Endodermal cell (in vitro differentiated cells): ENCODE results near the gene PHF12. TPM values are rescaled to one million over a fixed set of nuclear protein-coding genes. Genes with fewer than 3 reads are reported as not detected.

Experiments used
- DNase-seq: peaks from one replicate; pipeline ENCODE4 v3.0.0-alpha.2; 2017
- H3K27ac ChIP-seq: 2 replicates; pipeline ENCODE4 v1.5.1; 2013; ENCODE audit warnings: mild to moderate bottlenecking, low read depth, low read length, moderate library complexity
- H3K27me3 ChIP-seq: 2 replicates; pipeline ENCODE4 v1.6.1; 2013; ENCODE audit warnings: mild to moderate bottlenecking, low read length, moderate library complexity; ENCODE audit not compliant: insufficient read depth, control insufficient read depth, poor library complexity, severe bottlenecking
- H3K36me3 ChIP-seq: 2 replicates; pipeline ENCODE4 v1.7.0; 2013; ENCODE audit warnings: mild to moderate bottlenecking, low read length, moderate library complexity; ENCODE audit not compliant: control insufficient read depth, insufficient read depth
- H3K4me1 ChIP-seq: one replicate; pipeline ENCODE4 v1.7.0; 2013; ENCODE audit warnings: low read length; ENCODE audit not compliant: control insufficient read depth, insufficient read depth
- H3K4me3 ChIP-seq: 2 replicates; pipeline ENCODE4 v1.5.1; 2013; ENCODE audit warnings: mild to moderate bottlenecking, low read length, moderate library complexity
- H3K9ac ChIP-seq: 2 replicates; pipeline ENCODE4 v1.6.1; 2013; ENCODE audit warnings: mild to moderate bottlenecking, low read length, moderate library complexity; ENCODE audit not compliant: poor library complexity, severe bottlenecking; ENCODE audit errors: extremely low read depth
- H3K9me3 ChIP-seq: 2 replicates; pipeline ENCODE4 v1.6.1; 2013; ENCODE audit warnings: mild to moderate bottlenecking, low read length, moderate library complexity; ENCODE audit not compliant: control insufficient read depth
- H3K27ac Mint-ChIP-seq: 2 replicates; pipeline ENCODE4 v1.8.0; 2020; ENCODE audit warnings: mixed read lengths
- H3K27me3 Mint-ChIP-seq: 2 replicates; pipeline ENCODE4 v1.8.0; 2021; ENCODE audit warnings: mild to moderate bottlenecking, mixed read lengths; ENCODE audit not compliant: insufficient read depth
- H3K36me3 Mint-ChIP-seq: 2 replicates; pipeline ENCODE4 v1.8.0; 2020; ENCODE audit warnings: low read depth, mixed read lengths
- H3K4me1 Mint-ChIP-seq: 2 replicates; pipeline ENCODE4 v1.8.0; 2020; ENCODE audit warnings: mixed read lengths
- H3K4me3 Mint-ChIP-seq: 2 replicates; pipeline ENCODE4 v1.8.0; 2020; ENCODE audit warnings: mild to moderate bottlenecking, moderate library complexity, mixed read lengths
- H3K9me3 Mint-ChIP-seq: 2 replicates; pipeline ENCODE4 v1.8.0; 2020; ENCODE audit warnings: mild to moderate bottlenecking, mixed read lengths
- CTCF ChIP-seq: fragments of 200-600 bp; sonication (generic); conservative IDR thresholded peaks from 2 replicates; pipeline ENCODE4 v1.5.0; 2021; ENCODE audit warnings: antibody characterized with exemption, mild to moderate bottlenecking
- WGBS, 2 experiments: methylation state at CpG; one replicate each; pipeline versions ENCODE4 v1.1.5 to v1.1.7; 2013; ENCODE audit warnings: missing lambda C conversion rate in 2 of 2, mixed read lengths in 1 of 2; ENCODE audit not compliant: insufficient coverage in 1 of 2, insufficient read length in 1 of 2; 5-methylcytosine and 5-hydroxymethylcytosine counted together
- total RNA-seq, 2 donors: library from RNA; stranded (reverse); fragmentation: NEBNext Ultra II Directional in 1 of 2; extraction: Animal tissue kit (Norgen Biotek cat#: 25700) in 1 of 2; gene quantifications; 2 replicates in 1 of 2; 3 replicates in 1 of 2; pipeline ENCODE4 v1.2.1, GENCODE V29; 2021

The PHF12 gene
- total RNA-seq, 2 donors from 2014 or later = 60.0 to 61.0 TPM

GRCh38 chr17:28861393-28862203 is 89.7 kb downstream of the PHF12 start:
- Histone ChIP-seq H3K36me3 (peaks cover 25% of the 10 kb centered on the region), H3K27me3 (no peaks in the 10 kb centered on the region), H3K9ac (no peak overlapping the region), H3K9me3 (no peaks in the 10 kb centered on the region), H3K4me1 (no peaks in the 10 kb centered on the region), H3K27ac (no peak overlapping the region), H3K4me3 (no peak overlapping the region)
- TF ChIP-seq CTCF = no peak
- DNase-seq = peak; percentile 80
- no peaks in the 10 kb centered on the region for H3K9me3 Mint-ChIP-seq
- 83 to 100% methylated on average over 2 to 8 of the region's 8 CpGs for WGBS, 2 experiments
- no peaks in the 10 kb centered on the region for H3K27me3 Mint-ChIP-seq
- peaks cover 11% of the 10 kb centered on the region for H3K4me1 Mint-ChIP-seq
- H3K27ac Mint-ChIP-seq = no peak overlapping the region
- H3K4me3 Mint-ChIP-seq = no peak overlapping the region
- H3K36me3 Mint-ChIP-seq = peaks cover 34% of the 10 kb centered on the region

DNA sequence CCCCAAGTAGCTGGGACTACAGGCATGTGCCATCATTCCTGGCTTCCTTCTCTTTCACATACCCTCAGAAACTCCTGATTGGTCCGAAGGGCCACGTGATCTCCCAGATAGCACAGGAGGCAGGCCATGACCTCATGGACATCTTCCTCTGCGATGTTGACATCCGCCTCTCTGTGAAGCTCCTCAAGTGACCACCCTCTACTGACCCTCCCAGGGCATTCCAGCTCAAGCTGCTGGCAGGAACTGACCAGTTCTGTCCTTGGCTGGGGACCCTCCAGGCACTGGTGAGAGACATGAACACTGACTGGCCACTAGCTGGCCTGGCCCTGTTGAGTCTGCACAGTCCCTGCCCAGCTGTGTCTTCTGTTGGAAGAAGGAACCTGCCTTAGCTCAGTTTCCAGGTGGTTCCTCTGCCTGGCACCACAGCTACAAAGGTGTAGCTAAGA is 90.9 kb downstream of the PHF12 start:
- Mint-ChIP-seq H3K9me3 (no peaks in the 10 kb centered on the region), H3K4me3 (no peak overlapping the region), H3K36me3 (peaks cover 38% of the 10 kb centered on the region), H3K27ac (no peak overlapping the region), H3K27me3 (no peaks in the 10 kb centered on the region), H3K4me1 (peaks cover 6% of the 10 kb centered on the region)
- whole genome bisulfite sequencing, 2 experiments = 96 to 100% methylated on average over 1 to 4 of the region's 4 CpGs
- H3K27ac ChIP-seq = no peak overlapping the region
- H3K4me1 ChIP-seq = no peaks in the 10 kb centered on the region
- H3K36me3 ChIP-seq = peaks cover 31% of the 10 kb centered on the region
- no peak for TF ChIP-seq CTCF
- no peaks in the 10 kb centered on the region for H3K9me3 ChIP-seq
- DNase-seq = no peak
- no peak overlapping the region for H3K4me3 ChIP-seq
- H3K27me3 ChIP-seq = no peaks in the 10 kb centered on the region
- no peak overlapping the region for H3K9ac ChIP-seq

GRCh38 chr17:28858801-28859355 is 92.4 kb downstream of the PHF12 start:
- H3K9me3 Mint-ChIP-seq = no peaks in the 10 kb centered on the region
- H3K4me1 Mint-ChIP-seq = peaks cover 4% of the 10 kb centered on the region
- TF ChIP-seq CTCF = no peak
- H3K27ac ChIP-seq = no peak overlapping the region
- no peaks in the 10 kb centered on the region for H3K27me3 Mint-ChIP-seq
- H3K4me1 ChIP-seq = no peaks in the 10 kb centered on the region
- 70 to 81% methylated on average over 2 of the region's 2 CpGs for WGBS, 2 experiments
- H3K4me3 Mint-ChIP-seq = no peak overlapping the region
- peaks cover 38% of the 10 kb centered on the region for H3K36me3 Mint-ChIP-seq
- H3K36me3 ChIP-seq = peaks cover 31% of the 10 kb centered on the region
- no peak overlapping the region for H3K4me3 ChIP-seq
- H3K9ac ChIP-seq = no peak overlapping the region
- H3K27me3 ChIP-seq = no peaks in the 10 kb centered on the region
- H3K27ac Mint-ChIP-seq = no peak overlapping the region
- H3K9me3 ChIP-seq = no peaks in the 10 kb centered on the region
- DNase-seq = no peak
